SH-SY5Y (cell line): ENCODE data around the gene EGLN2.

Experiments used
- GATA2 ChIP-seq: IDR thresholded peaks from 2 replicates; pipeline ENCODE4 v1.6.1; 2011; ENCODE audit warnings: mild to moderate bottlenecking, low read depth, low read length
- GATA3 ChIP-seq: IDR thresholded peaks from 2 replicates; pipeline ENCODE4 v1.6.1; 2011; ENCODE audit warnings: low read depth, mild to moderate bottlenecking, low read length, moderate library complexity

DNA sequence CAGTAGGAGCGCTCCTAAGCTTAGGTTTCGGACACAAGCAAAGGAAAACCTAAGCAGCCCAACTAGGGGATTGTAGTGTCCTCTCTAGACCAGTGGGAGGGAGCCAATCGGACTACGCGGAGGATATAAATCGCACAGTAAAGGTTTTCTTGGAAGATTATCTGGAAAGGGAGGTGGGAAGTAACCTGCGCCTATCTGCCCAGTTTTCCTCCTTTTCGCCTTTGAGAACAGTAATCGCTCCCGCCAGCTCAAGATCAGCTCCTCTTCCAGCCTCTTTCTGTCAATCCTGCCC, 21.4 kb upstream of the EGLN2 start:
- no peak for TF ChIP-seq GATA3
- no peak for TF ChIP-seq GATA2
